DMS114 treated with DMSO at 0.1 percent for 48 hours (cell line): ENCODE data around the gene ZNF727.
"Not testable (repeated sequence)": the region's sequence is repeated elsewhere in the genome, so short reads cannot be mapped to it uniquely, and the experiment has no call there.

ENCODE experiments used
- DNase-seq: peaks from one replicate; lab custom pipeline; 2025; ENCODE audit not compliant: unreplicated experiment; lab: John Stamatoyannopoulos, UW

Gene ZNF727

GRCh38 chr7:64045301-64046040 lies at the start of gene ZNF727:
ZNF727 (plus strand) TSS chr7:64045434; CDS start chr7:64045622, 188 bp downstream.
- DNase-seq: peak; percentile 69

GRCh38 chr7:63998549-63998948 lies 46.7 kb upstream of the ZNF727 start, which contains the start of gene ZNF722:
ZNF722 (plus strand) TSS chr7:63998849; CDS start chr7:63998962, 113 bp downstream.
- DNase-seq: no peak

GRCh38 chr7:64015496-64015895 lies 29.7 kb upstream of the ZNF727 start:
- not testable (repeated sequence) for DNase-seq

GRCh38 chr7:64035388-64035787 lies 9.8 kb upstream of the ZNF727 start:
- no peak for DNase-seq

GRCh38 chr7:64037095-64037494 lies 8.1 kb upstream of the ZNF727 start:
- DNase-seq: no peak

DNA sequence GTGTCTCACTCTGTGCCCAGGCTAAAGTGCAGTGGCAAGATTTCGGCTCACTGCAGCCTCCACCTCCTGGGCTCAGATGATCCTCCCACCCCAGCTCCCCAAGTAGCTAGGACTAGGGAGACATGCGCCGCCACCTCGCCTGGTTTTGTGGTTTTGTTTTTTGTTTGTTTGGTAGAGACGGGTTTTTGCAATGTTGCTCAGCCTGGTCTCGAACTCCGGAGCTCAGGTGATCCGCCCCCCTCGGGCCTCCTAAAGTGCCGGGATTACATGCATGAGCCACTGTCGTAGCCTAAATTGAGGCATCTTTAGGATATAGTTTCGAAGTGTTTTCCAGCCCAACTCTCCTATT lies 781 bp downstream of the ZNF727 start:
- no peak for DNase-seq

GRCh38 chr7:64077837-64078698 lies 32.8 kb downstream of the ZNF727 start:
- DNase-seq: not testable (repeated sequence)

GRCh38 chr7:64078699-64078994 lies 33.4 kb downstream of the ZNF727 start:
- DNase-seq: no peak

- no peak for DNase-seq
Measured at GRCh38 chr7:64087501-64087900, 42.3 kb downstream of the ZNF727 start.

DNA sequence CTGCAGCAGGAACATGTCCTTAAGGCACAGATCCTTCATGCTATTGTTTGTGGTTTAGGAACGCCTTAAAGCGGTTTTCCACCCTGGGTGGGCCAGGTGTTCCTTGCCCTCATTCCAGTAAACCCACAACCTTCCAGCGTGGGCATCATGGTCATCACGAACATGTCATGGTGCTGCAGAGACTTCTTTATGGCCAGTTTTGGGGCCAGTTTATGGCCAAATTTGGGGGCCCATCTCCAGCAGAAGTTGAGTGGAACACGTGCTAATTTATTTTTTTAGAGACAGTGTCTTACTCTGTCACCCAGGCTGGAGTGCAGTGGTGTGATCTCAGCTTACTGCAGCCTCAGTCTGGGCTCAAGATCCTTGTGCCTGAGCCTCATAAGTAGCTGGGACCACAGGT lies 43.6 kb downstream of the ZNF727 start:
- not testable (repeated sequence) for DNase-seq
